ENCODE results near the gene ISL2. TPM values are rescaled to one million over a fixed set of nuclear protein-coding genes. Genes with fewer than 3 reads are reported as not detected.

The ISL2 gene
- total RNA-seq, 1 donor from 2014 or later = 0.38 TPM

DNA sequence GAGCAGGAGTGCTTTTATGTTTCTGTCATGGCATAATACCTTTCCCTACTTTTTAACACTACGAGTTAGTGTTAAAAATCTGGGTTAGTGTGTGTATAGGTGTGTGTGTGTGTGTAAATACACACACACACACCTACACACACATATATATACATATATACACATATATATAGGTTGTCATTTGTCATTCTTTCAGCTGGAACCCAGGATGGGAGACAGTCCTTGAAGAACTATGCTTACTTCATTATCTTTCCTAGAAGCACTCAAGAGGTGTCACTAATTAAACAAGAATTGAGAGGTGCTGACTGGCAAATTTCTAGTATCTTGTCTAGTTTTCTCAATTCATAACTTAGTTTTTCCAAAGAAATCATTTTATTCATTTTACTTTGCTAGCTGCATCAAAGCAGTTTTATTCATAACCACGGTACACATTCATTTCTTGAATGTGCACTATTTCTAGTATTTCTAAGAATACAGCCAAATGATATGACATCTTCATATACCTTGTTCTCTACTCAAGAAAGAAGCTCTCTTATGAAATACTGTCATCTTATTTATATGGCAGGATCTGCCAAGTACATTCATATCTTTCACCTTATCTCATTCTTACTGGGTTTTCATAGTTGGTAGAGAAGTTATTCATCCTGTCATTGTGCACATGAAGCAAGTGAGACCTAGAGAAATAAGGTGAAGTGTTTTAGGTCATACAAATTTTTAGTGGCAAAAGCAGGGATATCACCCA lies 46.6 kb downstream of the ISL2 start:
- Histone ChIP-seq H3K9me3 (no peaks in the 10 kb centered on the region), H3K27ac (no peak overlapping the region), H3K4me1 (no peaks in the 10 kb centered on the region), H3K36me3 (no peaks in the 10 kb centered on the region), H3K4me3 (no peak overlapping the region), H3K27me3 (ENCODE audit: low read depth) (no peaks in the 10 kb centered on the region)
- DNase-seq (no peak), ATAC-seq (no peak)
- intact Hi-C loops (cut with DNase I) = no loop called here
- TF ChIP-seq, protein P1, sequence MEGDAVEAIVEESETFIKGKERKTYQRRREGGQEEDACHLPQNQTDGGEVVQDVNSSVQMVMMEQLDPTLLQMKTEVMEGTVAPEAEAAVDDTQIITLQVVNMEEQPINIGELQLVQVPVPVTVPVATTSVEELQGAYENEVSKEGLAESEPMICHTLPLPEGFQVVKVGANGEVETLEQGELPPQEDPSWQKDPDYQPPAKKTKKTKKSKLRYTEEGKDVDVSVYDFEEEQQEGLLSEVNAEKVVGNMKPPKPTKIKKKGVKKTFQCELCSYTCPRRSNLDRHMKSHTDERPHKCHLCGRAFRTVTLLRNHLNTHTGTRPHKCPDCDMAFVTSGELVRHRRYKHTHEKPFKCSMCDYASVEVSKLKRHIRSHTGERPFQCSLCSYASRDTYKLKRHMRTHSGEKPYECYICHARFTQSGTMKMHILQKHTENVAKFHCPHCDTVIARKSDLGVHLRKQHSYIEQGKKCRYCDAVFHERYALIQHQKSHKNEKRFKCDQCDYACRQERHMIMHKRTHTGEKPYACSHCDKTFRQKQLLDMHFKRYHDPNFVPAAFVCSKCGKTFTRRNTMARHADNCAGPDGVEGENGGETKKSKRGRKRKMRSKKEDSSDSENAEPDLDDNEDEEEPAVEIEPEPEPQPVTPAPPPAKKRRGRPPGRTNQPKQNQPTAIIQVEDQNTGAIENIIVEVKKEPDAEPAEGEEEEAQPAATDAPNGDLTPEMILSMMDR (IDR thresholded peaks at IDR 0.05) = no peak

DNA sequence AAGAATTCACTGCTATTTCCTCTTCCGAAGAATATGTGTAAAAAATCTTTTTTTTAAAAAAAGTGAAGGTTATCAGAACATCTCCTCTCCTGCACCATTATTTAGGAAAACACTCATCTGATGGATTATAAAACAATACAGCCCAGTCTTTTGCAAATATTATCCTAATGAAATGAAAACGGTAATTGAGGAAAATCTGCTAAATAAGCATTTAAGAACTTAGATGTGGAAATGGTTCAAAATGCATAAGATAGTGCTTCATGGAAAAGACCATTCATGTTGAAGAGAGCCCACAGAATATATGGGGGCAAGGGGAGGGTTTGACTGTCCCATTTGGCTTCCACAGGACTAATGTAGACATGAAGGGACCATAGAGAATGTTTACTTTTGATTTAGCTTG lies 47.8 kb downstream of the ISL2 start:
- intact Hi-C loops (cut with DNase I) = no loop called here
- TF ChIP-seq, protein P1 (IDR thresholded peaks at IDR 0.05) = no peak

DNA sequence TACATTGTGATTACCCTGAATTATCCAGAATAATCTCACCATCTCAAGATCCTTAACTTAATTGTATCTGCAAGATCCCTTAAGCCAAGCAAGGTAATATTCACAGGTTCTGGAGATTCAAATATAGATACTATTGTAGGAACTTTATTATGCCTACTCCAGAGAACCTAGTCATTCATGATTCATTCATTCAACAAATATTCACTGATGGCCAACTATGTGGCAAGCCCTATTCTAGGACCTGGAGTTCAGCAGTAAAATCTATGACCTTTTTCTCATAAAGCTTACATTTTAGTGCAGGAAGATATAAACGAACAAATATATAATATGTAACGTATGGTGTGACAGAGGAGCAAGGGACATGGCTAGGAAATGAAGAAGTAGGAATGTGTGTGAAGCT lies 49.6 kb downstream of the ISL2 start:
- H3K36me3 ChIP-seq = no peaks in the 10 kb centered on the region
- no peaks in the 10 kb centered on the region for H3K9me3 ChIP-seq
- H3K4me1 ChIP-seq = no peaks in the 10 kb centered on the region
- intact Hi-C loops (cut with DNase I) = no loop called here
- no peak overlapping the region for H3K4me3 ChIP-seq
- DNase-seq (no peak), ATAC-seq (no peak)
- no peak overlapping the region for H3K27ac ChIP-seq
- TF ChIP-seq, protein P1 (IDR thresholded peaks at IDR 0.05) = no peak
- H3K27me3 ChIP-seq (ENCODE audit: low read depth) = no peaks in the 10 kb centered on the region

More for the DNA sequence above, 47.8 kb downstream of the ISL2 start:
- H3K9me3 ChIP-seq = no peaks in the 10 kb centered on the region
- ATAC-seq = no peak
- H3K4me3 ChIP-seq = no peak overlapping the region
- no peak overlapping the region for H3K27ac ChIP-seq
- no peaks in the 10 kb centered on the region for H3K36me3 ChIP-seq
- H3K4me1 ChIP-seq = no peaks in the 10 kb centered on the region
- no peaks in the 10 kb centered on the region for H3K27me3 ChIP-seq (ENCODE audit: low read depth)
- no peak for DNase-seq

DNA sequence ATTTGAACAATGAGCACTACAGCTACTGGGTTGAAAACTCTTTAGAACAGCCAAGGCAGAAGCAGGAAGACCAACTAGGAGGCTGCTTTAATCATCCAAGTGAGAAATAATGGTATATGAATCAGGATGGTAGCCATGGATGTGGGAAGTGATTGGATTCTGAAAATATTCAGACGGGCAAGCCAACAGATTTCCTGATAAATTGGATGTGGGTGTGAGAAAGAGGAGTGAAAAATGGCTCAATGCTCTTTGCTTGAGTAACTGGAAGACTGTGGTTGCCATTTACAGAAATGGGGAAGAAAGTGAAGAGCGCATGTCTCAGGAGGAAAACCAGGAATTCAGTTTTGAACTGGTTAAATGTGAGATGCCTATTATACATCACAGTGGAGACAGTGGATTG lies 50.4 kb downstream of the ISL2 start:
- no peaks in the 10 kb centered on the region for H3K4me1 ChIP-seq
- ATAC-seq (no peak), DNase-seq (no peak)
- H3K27me3 ChIP-seq (ENCODE audit: low read depth) = no peaks in the 10 kb centered on the region
- H3K4me3 ChIP-seq = no peak overlapping the region
- no peaks in the 10 kb centered on the region for H3K9me3 ChIP-seq
- intact Hi-C loops (cut with DNase I) = no loop called here
- no peak overlapping the region for H3K27ac ChIP-seq
- TF ChIP-seq, protein P1 (IDR thresholded peaks at IDR 0.05) = no peak
- H3K36me3 ChIP-seq = no peaks in the 10 kb centered on the region

DNA sequence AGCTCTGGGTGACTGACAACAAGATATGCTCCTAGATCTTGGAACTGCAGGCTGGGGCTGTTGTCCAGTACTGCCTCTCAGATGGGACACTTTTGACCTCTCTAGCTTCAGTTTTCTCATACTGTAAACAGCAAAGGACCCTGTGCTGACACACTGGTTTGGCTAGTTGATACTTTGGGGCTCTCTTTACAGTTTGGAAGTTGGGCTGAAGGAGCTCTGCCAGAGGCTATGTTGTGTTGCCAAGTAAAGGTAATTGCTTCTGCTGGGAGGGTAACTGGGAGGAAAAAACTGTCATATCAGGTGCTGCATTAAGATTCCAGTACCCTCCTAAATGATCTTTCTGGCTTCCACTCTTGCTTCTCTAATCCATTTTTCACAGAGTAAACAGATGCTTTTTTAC lies 54.0 kb downstream of the ISL2 start:
- TF ChIP-seq, protein P1 (IDR thresholded peaks at IDR 0.05) = no peak
- Histone ChIP-seq H3K9me3 (no peaks in the 10 kb centered on the region), H3K27me3 (ENCODE audit: low read depth) (no peaks in the 10 kb centered on the region), H3K4me3 (no peak overlapping the region), H3K36me3 (no peaks in the 10 kb centered on the region), H3K27ac (no peak overlapping the region), H3K4me1 (no peaks in the 10 kb centered on the region)
- DNase-seq (no peak), ATAC-seq (no peak)
- intact Hi-C loops (cut with DNase I) = no loop called here
